Measurements from ENCODE around the gene NT5DC3.

Gene NT5DC3

GRCh38 chr12:103736572-103736971 is 104.5 kb downstream of the NT5DC3 start:
- in situ Hi-C loops (cut with MboI; ENCODE audit: low sequenced_read_pairs, unreplicated experiment), result no loop called here
- DNase-seq (ENCODE audit: low spot score), result no peak
- TF ChIP-seq CTCF (IDR thresholded peaks at IDR 0.05; ENCODE audit: borderline replicate concordance, control extremely low read depth, extremely low read depth, insufficient read depth, missing control alignments), result no peak

GRCh38 chr12:103735291-103735690 is 105.7 kb downstream of the NT5DC3 start:
- in situ Hi-C loops (cut with MboI; ENCODE audit: low sequenced_read_pairs, unreplicated experiment), result no loop called here
- TF ChIP-seq CTCF (IDR thresholded peaks at IDR 0.05; ENCODE audit: borderline replicate concordance, control extremely low read depth, extremely low read depth, insufficient read depth, missing control alignments), result no peak
- no peak for DNase-seq (ENCODE audit: low spot score)

- in situ Hi-C loops (cut with MboI; ENCODE audit: low sequenced_read_pairs, unreplicated experiment), result no loop called here
- no peak for DNase-seq (ENCODE audit: low spot score)
- TF ChIP-seq CTCF (IDR thresholded peaks at IDR 0.05; ENCODE audit: borderline replicate concordance, control extremely low read depth, extremely low read depth, insufficient read depth, missing control alignments), result no peak
Observed at GRCh38 chr12:103734863-103735262, 106.2 kb downstream of the NT5DC3 start.

GRCh38 chr12:103731539-103731938 is 109.5 kb downstream of the NT5DC3 start:
- no peak for TF ChIP-seq CTCF (IDR thresholded peaks at IDR 0.05; ENCODE audit: borderline replicate concordance, control extremely low read depth, extremely low read depth, insufficient read depth, missing control alignments)
- DNase-seq (ENCODE audit: low spot score), result no peak
- in situ Hi-C loops (cut with MboI; ENCODE audit: low sequenced_read_pairs, unreplicated experiment), result no loop called here

GRCh38 chr12:103729499-103729898 is 111.5 kb downstream of the NT5DC3 start:
- DNase-seq (ENCODE audit: low spot score), result no peak
- no peak for TF ChIP-seq CTCF (IDR thresholded peaks at IDR 0.05; ENCODE audit: borderline replicate concordance, control extremely low read depth, extremely low read depth, insufficient read depth, missing control alignments)
- in situ Hi-C loops (cut with MboI; ENCODE audit: low sequenced_read_pairs, unreplicated experiment), result no loop called here

- DNase-seq (ENCODE audit: low spot score), result no peak
- in situ Hi-C loops (cut with MboI; ENCODE audit: low sequenced_read_pairs, unreplicated experiment), result no loop called here
- TF ChIP-seq CTCF (IDR thresholded peaks at IDR 0.05; ENCODE audit: borderline replicate concordance, control extremely low read depth, extremely low read depth, insufficient read depth, missing control alignments), result no peak
Observed at GRCh38 chr12:103728323-103728722, 112.7 kb downstream of the NT5DC3 start.

- in situ Hi-C loops (cut with MboI; ENCODE audit: low sequenced_read_pairs, unreplicated experiment), result no loop called here
- DNase-seq (ENCODE audit: low spot score), result no peak
- TF ChIP-seq CTCF (IDR thresholded peaks at IDR 0.05; ENCODE audit: borderline replicate concordance, control extremely low read depth, extremely low read depth, insufficient read depth, missing control alignments), result no peak
Observed at GRCh38 chr12:103727638-103728037, 113.4 kb downstream of the NT5DC3 start.
